Cardiac muscle cell (in vitro differentiated cells and primary cell): ENCODE data around the gene PCDHGA3. TPM values are rescaled to one million over a fixed set of nuclear protein-coding genes. Genes with fewer than 3 reads are reported as not detected.

Experiments used
- DNase-seq, 2 donors: peaks; one replicate each; pipeline versions ENCODE4 v3.0.0 to v3.0.0-alpha.2; 2010 to 2017; ENCODE audit warnings: low read depth in 1 of 2, low spot score in 1 of 2
- H3K27ac ChIP-seq: fragments of 200-600 bp; sonication (generic); 2 replicates; pipeline ENCODE4 v1.5.1; 2016
- H3K27me3 ChIP-seq: fragments of 200-600 bp; sonication (generic); 2 replicates; pipeline ENCODE4 v1.6.0; 2016; ENCODE audit warnings: control low read depth
- H3K36me3 ChIP-seq: fragments of 200-600 bp; sonication (generic); 2 replicates; pipeline ENCODE4 v1.5.1; 2016; ENCODE audit warnings: control low read depth
- H3K4me1 ChIP-seq: fragments of 200-600 bp; sonication (generic); 2 replicates; pipeline ENCODE4 v1.8.1; 2017; ENCODE audit warnings: low read depth, mild to moderate bottlenecking, mixed run types
- H3K4me3 ChIP-seq: fragments of 200-600 bp; sonication (generic); 2 replicates; pipeline ENCODE4 v1.5.1; 2016; ENCODE audit warnings: mild to moderate bottlenecking
- H3K9me3 ChIP-seq: fragments of 200-600 bp; sonication (generic); 2 replicates; pipeline ENCODE4 v1.5.1; 2017; ENCODE audit warnings: low read depth, mild to moderate bottlenecking, control low read depth
- polyA plus RNA-seq: library from polyadenylated mRNA; unstranded; fragments of >200 nt; fragmentation: Nextera tagmentation; extraction: Ambion mirVana; gene quantifications from 2 replicates; pipeline ENCODE4 v1.2.1, GENCODE V29; 2016
- total RNA-seq: library from RNA; depleted of rRNA; stranded (reverse); fragments of >200 nt; gene quantifications from 2 replicates; pipeline ENCODE4 v1.2.3, GENCODE V29; 2016
- TF ChIP-seq, protein P1 (sequence below): IDR thresholded peaks from 2 replicates; pipeline ENCODE4 v1.5.1; 2012; ENCODE audit warnings: low read depth, mild to moderate bottlenecking, low read length

Gene PCDHGA3
- total and polyA plus RNA-seq, 2 experiments from 2014 or later = 2.2 to 3.2 TPM

DNA sequence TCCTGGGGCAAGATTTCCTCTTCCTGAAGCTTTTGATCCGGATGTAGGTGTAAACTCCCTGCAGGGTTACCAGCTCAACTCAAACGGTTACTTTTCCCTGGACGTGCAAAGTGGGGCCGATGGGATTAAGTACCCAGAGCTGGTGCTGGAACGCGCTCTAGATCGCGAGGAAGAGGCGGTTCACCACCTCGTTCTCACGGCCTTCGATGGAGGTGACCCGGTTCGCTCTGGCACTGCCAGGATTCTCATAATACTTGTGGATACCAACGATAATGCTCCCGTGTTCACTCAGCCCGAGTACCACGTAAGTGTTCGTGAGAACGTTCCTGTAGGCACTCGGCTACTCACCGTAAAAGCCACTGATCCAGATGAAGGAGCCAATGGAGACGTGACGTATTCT lies 12.0 kb downstream of the PCDHGA3 start:
- no peak for DNase-seq
- TF ChIP-seq, protein P1, sequence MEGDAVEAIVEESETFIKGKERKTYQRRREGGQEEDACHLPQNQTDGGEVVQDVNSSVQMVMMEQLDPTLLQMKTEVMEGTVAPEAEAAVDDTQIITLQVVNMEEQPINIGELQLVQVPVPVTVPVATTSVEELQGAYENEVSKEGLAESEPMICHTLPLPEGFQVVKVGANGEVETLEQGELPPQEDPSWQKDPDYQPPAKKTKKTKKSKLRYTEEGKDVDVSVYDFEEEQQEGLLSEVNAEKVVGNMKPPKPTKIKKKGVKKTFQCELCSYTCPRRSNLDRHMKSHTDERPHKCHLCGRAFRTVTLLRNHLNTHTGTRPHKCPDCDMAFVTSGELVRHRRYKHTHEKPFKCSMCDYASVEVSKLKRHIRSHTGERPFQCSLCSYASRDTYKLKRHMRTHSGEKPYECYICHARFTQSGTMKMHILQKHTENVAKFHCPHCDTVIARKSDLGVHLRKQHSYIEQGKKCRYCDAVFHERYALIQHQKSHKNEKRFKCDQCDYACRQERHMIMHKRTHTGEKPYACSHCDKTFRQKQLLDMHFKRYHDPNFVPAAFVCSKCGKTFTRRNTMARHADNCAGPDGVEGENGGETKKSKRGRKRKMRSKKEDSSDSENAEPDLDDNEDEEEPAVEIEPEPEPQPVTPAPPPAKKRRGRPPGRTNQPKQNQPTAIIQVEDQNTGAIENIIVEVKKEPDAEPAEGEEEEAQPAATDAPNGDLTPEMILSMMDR = no peak
- Histone ChIP-seq H3K4me3 (no peak overlapping the region), H3K36me3 (no peaks in the 10 kb centered on the region), H3K4me1 (no peaks in the 10 kb centered on the region), H3K27ac (no peak overlapping the region), H3K27me3 (no peaks in the 10 kb centered on the region), H3K9me3 (peaks cover 2% of the 10 kb centered on the region)

DNA sequence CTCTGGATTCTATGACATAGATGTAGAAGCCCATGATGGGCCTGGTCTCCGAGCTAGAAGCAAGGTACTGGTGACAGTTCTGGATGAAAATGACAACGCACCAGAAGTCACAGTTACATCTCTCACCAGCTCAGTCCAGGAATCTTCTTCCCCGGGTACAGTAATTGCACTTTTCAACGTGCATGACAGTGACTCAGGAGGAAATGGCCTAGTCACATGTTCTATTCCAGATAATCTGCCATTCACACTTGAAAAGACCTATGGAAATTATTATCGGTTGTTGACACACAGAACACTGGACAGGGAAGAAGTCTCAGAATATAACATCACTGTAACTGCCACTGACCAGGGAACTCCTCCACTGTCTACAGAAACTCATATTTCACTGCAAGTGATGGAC lies 12.5 kb downstream of the PCDHGA3 start:
- no peaks in the 10 kb centered on the region for H3K36me3 ChIP-seq
- no peak overlapping the region for H3K4me3 ChIP-seq
- no peak for DNase-seq
- TF ChIP-seq, protein P1 = no peak
- H3K27ac ChIP-seq = no peak overlapping the region
- H3K9me3 ChIP-seq = peaks cover 3% of the 10 kb centered on the region
- no peaks in the 10 kb centered on the region for H3K4me1 ChIP-seq
- H3K27me3 ChIP-seq = no peaks in the 10 kb centered on the region

DNA sequence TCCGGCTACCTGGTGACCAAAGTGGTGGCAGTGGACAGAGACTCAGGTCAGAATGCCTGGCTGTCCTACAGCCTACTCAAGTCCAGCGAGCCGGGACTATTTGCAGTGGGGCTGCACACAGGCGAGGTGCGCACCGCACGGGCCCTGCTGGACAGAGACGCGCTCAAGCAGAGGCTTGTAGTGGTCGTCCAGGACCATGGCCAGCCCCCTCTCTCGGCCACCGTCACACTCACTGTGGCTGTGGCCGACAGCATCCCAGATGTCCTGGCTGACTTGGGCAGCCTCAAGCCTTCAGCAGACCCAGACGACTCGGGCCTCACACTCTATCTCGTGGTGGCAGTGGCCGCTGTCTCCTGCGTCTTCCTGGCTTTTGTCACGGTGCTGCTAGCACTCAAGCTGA lies 13.3 kb downstream of the PCDHGA3 start:
- peaks cover 3% of the 10 kb centered on the region for H3K9me3 ChIP-seq
- TF ChIP-seq, protein P1 = no peak

DNA sequence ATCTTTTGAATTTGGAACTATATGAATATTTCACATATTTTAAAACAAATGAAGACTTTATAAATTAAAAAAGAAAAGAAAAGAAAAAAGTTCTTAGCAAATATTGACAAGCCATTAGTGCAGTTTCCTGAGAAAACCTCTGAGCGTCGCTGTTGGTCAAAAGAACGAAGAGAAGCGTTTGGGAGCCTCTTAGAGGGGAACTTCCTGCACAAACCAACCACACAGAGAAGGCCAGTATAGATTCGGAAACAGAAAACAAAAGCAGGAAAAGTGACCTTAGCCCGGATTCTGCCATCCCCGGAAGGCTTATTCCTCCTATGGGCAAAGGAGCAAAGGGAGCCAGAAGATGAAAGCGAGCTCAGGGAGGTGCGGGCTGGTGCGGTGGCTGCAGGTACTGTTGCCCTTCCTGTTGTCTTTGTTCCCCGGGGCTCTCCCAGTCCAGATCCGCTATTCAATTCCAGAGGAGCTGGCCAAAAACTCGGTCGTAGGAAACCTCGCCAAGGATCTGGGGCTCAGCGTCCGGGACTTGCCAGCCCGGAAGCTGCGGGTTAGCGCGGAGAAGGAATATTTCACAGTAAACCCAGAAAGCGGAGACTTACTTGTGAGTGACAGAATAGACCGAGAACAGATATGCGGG lies 16.3 kb downstream of the PCDHGA3 start, which contains the start of gene PCDHGB2:
Gene PCDHGB2 (plus strand): TSS at position 205 of the 637 bp plus-strand sequence. CDS start 142 bp downstream, at position 347.
- no peak within 1 kb of the TSS for H3K4me3 ChIP-seq
- no peaks in the 10 kb centered on the region for H3K36me3 ChIP-seq
- TF ChIP-seq, protein P1 = peak; percentile 30
- peaks cover 3% of the 10 kb centered on the region for H3K9me3 ChIP-seq
- no peaks in the 10 kb centered on the region for H3K4me1 ChIP-seq
- H3K27me3 ChIP-seq = no peaks in the 10 kb centered on the region
- no peak within 1 kb of the TSS for H3K27ac ChIP-seq
- peak; percentile 3 to 40 for DNase-seq

More for the DNA sequence above, 13.3 kb downstream of the PCDHGA3 start:
- DNase-seq = no peak
- H3K27me3 ChIP-seq = no peaks in the 10 kb centered on the region
- H3K4me3 ChIP-seq = no peak overlapping the region
- no peaks in the 10 kb centered on the region for H3K4me1 ChIP-seq
- no peak overlapping the region for H3K27ac ChIP-seq
- H3K36me3 ChIP-seq = no peaks in the 10 kb centered on the region

DNA sequence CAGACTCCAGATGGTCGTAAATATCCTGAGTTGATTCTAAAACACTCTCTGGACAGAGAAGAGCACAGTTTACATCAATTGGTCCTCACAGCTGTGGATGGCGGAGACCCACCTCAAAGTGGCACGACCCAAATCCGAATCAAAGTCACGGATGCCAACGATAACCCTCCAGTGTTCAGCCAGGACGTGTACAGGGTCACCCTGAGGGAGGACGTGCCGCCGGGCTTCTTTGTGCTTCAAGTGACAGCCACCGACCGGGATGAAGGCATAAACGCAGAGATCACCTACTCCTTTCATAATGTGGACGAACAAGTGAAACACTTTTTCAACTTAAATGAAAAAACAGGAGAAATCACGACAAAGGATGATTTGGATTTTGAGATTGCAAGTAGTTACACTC lies 17.1 kb downstream of the PCDHGA3 start:
- Histone ChIP-seq H3K4me3 (no peak overlapping the region), H3K36me3 (no peaks in the 10 kb centered on the region), H3K27ac (no peak overlapping the region), H3K9me3 (peaks cover 3% of the 10 kb centered on the region), H3K4me1 (no peaks in the 10 kb centered on the region), H3K27me3 (no peaks in the 10 kb centered on the region)
- TF ChIP-seq, protein P1 = no peak
- no peak for DNase-seq
